A549 (cell line): ENCODE data around the gene IL18BP.

Source experiments
- ESRRA ChIP-seq: fragments of 150-350 bp; IDR thresholded peaks from 2 replicates; pipeline ENCODE4 v1.6.1; 2014; ENCODE audit warnings: mild to moderate bottlenecking, low read length, borderline replicate concordance
- PBX3 ChIP-seq: IDR thresholded peaks from 2 replicates; pipeline ENCODE4 v1.6.1; 2012

DNA sequence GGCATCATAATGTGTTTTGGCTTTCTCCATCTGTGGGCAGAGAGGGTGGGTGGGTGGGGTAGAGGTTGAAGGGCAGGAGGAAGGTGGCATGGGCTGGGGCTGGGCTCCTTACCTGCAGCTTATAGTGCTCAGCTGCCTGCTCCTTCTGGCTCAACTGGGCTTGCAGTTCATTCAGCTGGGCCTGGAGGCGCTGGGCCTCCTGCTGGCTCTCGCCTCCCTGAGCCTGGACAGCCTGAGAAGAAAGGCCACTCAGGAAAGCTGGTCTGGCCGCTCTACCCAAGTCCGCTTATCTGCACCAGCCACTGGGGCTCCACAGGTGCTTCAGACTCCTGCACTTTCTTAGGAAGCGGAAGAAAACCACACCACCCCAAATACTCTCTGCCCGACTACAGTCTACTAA lies 10.4 kb downstream of the IL18BP start:
- no peak for TF ChIP-seq PBX3
- TF ChIP-seq ESRRA = no peak
